PC-3 (cell line): ENCODE results near the gene TMTC1.

Experiments used
- CTCF ChIP-seq: fragments of 300-600 bp; sonication (generic); conservative IDR thresholded peaks from 2 replicates; pipeline ENCODE4 v1.5.1; 2017; ENCODE audit warnings: antibody characterized with exemption, low read depth, mild to moderate bottlenecking, low read length
- EZH2phosphoT487 ChIP-seq: fragments of 300-600 bp; sonication (generic); IDR thresholded peaks from 2 replicates; pipeline ENCODE4 v1.6.1; 2018; ENCODE audit warnings: mild to moderate bottlenecking, antibody characterized with exemption, low read length, borderline replicate concordance

- TF ChIP-seq EZH2phosphoT487, result no peak
- no peak for TF ChIP-seq CTCF
These were observed 57.4 kb downstream of the TMTC1 start for GRCh38 chr12:29726321-29726692.
